HG02763 (cell line): ENCODE results near the gene DLST.

ENCODE experiments used
- ATAC-seq: cut with Tn5 transposase; IDR thresholded peaks from one replicate; pipeline ENCODE4 v1.9.1; 2021; ENCODE audit warnings: mild to moderate bottlenecking, moderate library complexity; ENCODE audit not compliant: unreplicated experiment

The DLST gene

GRCh38 chr14:74893614-74894091, 11.9 kb downstream of the DLST start:
- ATAC-seq = peak; percentile 43

GRCh38 chr14:74896400-74896799, 14.7 kb downstream of the DLST start:
- ATAC-seq = no peak

- ATAC-seq = no peak
Measured at GRCh38 chr14:74897642-74898041, 15.9 kb downstream of the DLST start.

- ATAC-seq = no peak
Measured at GRCh38 chr14:74898083-74898482, 16.4 kb downstream of the DLST start.

GRCh38 chr14:74898694-74899093, 17.0 kb downstream of the DLST start:
- ATAC-seq = no peak

- no peak for ATAC-seq
Measured at GRCh38 chr14:74902941-74903705, 21.4 kb downstream of the DLST start.

- no peak for ATAC-seq
Measured at GRCh38 chr14:74904635-74905503, 23.2 kb downstream of the DLST start.

- ATAC-seq = no peak
Measured at GRCh38 chr14:74905595-74906142, 24.0 kb downstream of the DLST start.

GRCh38 chr14:74906925-74907521, 25.3 kb downstream of the DLST start:
- no peak for ATAC-seq

GRCh38 chr14:74907744-74908143, 26.0 kb downstream of the DLST start:
- ATAC-seq = no peak

- ATAC-seq = no peak
Measured at GRCh38 chr14:74908861-74909341, 27.2 kb downstream of the DLST start.

GRCh38 chr14:74909501-74909900, 27.8 kb downstream of the DLST start:
- ATAC-seq = no peak

- no peak for ATAC-seq
Measured at GRCh38 chr14:74909911-74910310, 28.2 kb downstream of the DLST start.

- no peak for ATAC-seq
Measured at GRCh38 chr14:74910556-74910955, 28.8 kb downstream of the DLST start.

- ATAC-seq = no peak
Measured at GRCh38 chr14:74911221-74911620, 29.5 kb downstream of the DLST start.

GRCh38 chr14:74911704-74912103, 30.0 kb downstream of the DLST start:
- ATAC-seq = no peak

- ATAC-seq = no peak
Measured at GRCh38 chr14:74912111-74912510, 30.4 kb downstream of the DLST start.

- no peak for ATAC-seq
Measured at GRCh38 chr14:74912801-74913200, 31.1 kb downstream of the DLST start.

- no peak for ATAC-seq
Measured at GRCh38 chr14:74913393-74913910, 31.7 kb downstream of the DLST start.

GRCh38 chr14:74913986-74914573, 32.4 kb downstream of the DLST start:
- ATAC-seq = no peak
